GM12878 (cell line): Measurements from ENCODE around the gene RAG1. TPM values are rescaled to one million over a fixed set of nuclear protein-coding genes. Genes with fewer than 3 reads are reported as not detected.

Experiments used
- ATAC-seq: fragments of 200-7000 bp; cut with Tn5 transposase; 3 replicates; pipeline ENCODE4 v1.9.1; 2020; ENCODE audit warnings: mild to moderate bottlenecking, moderate library complexity
- BruUV-seq: library from RNA; stranded (reverse); fragments of 400-500 nt; replicated peaks from 2 replicates; lab custom pipeline; 2021; lab: Mats Ljungman, UMichigan
- CTCF ChIA-PET: fragments of 300-600 bp; sonication (Branson Sonifier 250); formaldehyde crosslinking; extraction: SDS; loops from one replicate; lab custom pipeline; 2021; ENCODE audit warnings: inconsistent platforms; lab: Yijun Ruan, JAX
- POLR2A ChIA-PET: fragments of 350-600 bp; formaldehyde crosslinking; extraction: SDS; loops from one replicate; lab custom pipeline; 2021; ENCODE audit warnings: inconsistent platforms; lab: Charles Lee
- RAD21 ChIA-PET: fragments of 300-600 bp; sonication (Branson Sonifier 250); formaldehyde crosslinking; loops from one replicate; lab custom pipeline; 2023; ENCODE audit warnings: antibody characterized with exemption; ENCODE audit not compliant: unreplicated experiment; lab: Charles Lee
- SMC1A ChIA-PET: fragments of 300-600 bp; sonication (Branson Sonifier 250); formaldehyde crosslinking; loops from one replicate; lab custom pipeline; 2023; ENCODE audit not compliant: unreplicated experiment, uncharacterized antibody; lab: Charles Lee
- DNase-seq: peaks from one replicate; pipeline ENCODE4 v3.0.0-alpha.2; 2011; ENCODE audit warnings: low read depth, low spot score
- FAIRE-seq: peaks from 3 replicates; lab custom pipeline; 2011; peaks lifted over from hg19 to GRCh38; lab: Jason Lieb, UNC
- H2AFZ ChIP-seq: 2 replicates; pipeline ENCODE4 v1.6.0; 2011; ENCODE audit warnings: low read depth, low read length, control low read depth; ENCODE audit not compliant: control insufficient read depth
- H3K27ac ChIP-seq: 2 replicates; pipeline ENCODE4 v1.5.1; 2011; ENCODE audit warnings: control low read depth; ENCODE audit not compliant: control insufficient read depth, insufficient read depth
- H3K27me3 ChIP-seq, 2 experiments: replicated peaks in 1 of 2; 2 replicates each; pipeline versions ENCODE4 v1.6.0 to v1.6.1; 2011; ENCODE audit warnings: low read length in 1 of 2; ENCODE audit not compliant: control insufficient read depth in 2 of 2, insufficient read depth in 2 of 2
- H3K36me3 ChIP-seq, 2 experiments: 2 replicates each; pipeline ENCODE4 v1.5.1; 2011; ENCODE audit warnings: low read length in 1 of 2; ENCODE audit not compliant: control insufficient read depth in 2 of 2, insufficient read depth in 2 of 2
- H3K4me1 ChIP-seq: 2 replicates; pipeline ENCODE4 v1.6.1; 2011; ENCODE audit warnings: mild to moderate bottlenecking, low read length, moderate library complexity, mixed read lengths; ENCODE audit not compliant: control insufficient read depth, insufficient read depth
- H3K4me2 ChIP-seq: 2 replicates; pipeline ENCODE4 v1.6.0; 2011; ENCODE audit warnings: control low read depth; ENCODE audit not compliant: control insufficient read depth, insufficient read depth
- H3K4me3 ChIP-seq: fragments of 200-600 bp; sonication (generic); 2 replicates; pipeline ENCODE4 v1.5.1; 2016
- H3K79me2 ChIP-seq: 2 replicates; pipeline ENCODE4 v1.6.0; 2011; ENCODE audit warnings: low read length; ENCODE audit not compliant: control insufficient read depth, insufficient read depth
- H3K9ac ChIP-seq: 2 replicates; pipeline ENCODE4 v1.8.0; 2011; ENCODE audit warnings: low read length, control low read depth, mixed read lengths; ENCODE audit not compliant: control insufficient read depth, insufficient read depth
- H3K9me3 ChIP-seq: replicated peaks from 3 replicates; pipeline ENCODE4 v1.5.1; 2011; ENCODE audit warnings: mild to moderate bottlenecking, low read length; ENCODE audit not compliant: control insufficient read depth, insufficient read depth
- H4K20me1 ChIP-seq: 2 replicates; pipeline ENCODE4 v1.6.0; 2011; ENCODE audit not compliant: control insufficient read depth, insufficient read depth
- EED ChIP-seq: sonication (generic); IDR thresholded peaks from 2 replicates; pipeline ENCODE4 v1.6.1; 2016; ENCODE audit warnings: antibody characterized with exemption, low read depth
- MTA2 ChIP-seq: fragments of 450-650 bp; IDR thresholded peaks from 2 replicates; pipeline ENCODE4 v1.6.1; 2016; ENCODE audit warnings: low read depth, mild to moderate bottlenecking, moderate library complexity
- MYB ChIP-seq: fragments of 150-350 bp; IDR thresholded peaks from 2 replicates; pipeline ENCODE4 v1.6.1; 2014; ENCODE audit warnings: mild to moderate bottlenecking, low read depth, low read length, borderline replicate concordance
- PAX8 ChIP-seq: fragments of 450-650 bp; IDR thresholded peaks from 2 replicates; pipeline ENCODE4 v1.6.1; 2017; ENCODE audit warnings: mild to moderate bottlenecking, moderate library complexity
- PML ChIP-seq: IDR thresholded peaks from 2 replicates; pipeline ENCODE4 v1.6.1; 2012; ENCODE audit warnings: low read length, inconsistent platforms
- SKIL ChIP-seq: fragments of 450-650 bp; IDR thresholded peaks from 2 replicates; pipeline ENCODE4 v1.6.1; 2017; ENCODE audit warnings: mild to moderate bottlenecking, low read depth, inconsistent platforms; ENCODE audit not compliant: poor library complexity, severe bottlenecking
- SP1 ChIP-seq: IDR thresholded peaks from one replicate; pipeline ENCODE4 v1.6.1; 2011; ENCODE audit warnings: low read depth, low read length
- SUZ12 ChIP-seq: fragments of 200-600 bp; sonication (generic); IDR thresholded peaks from one replicate; pipeline ENCODE4 v1.6.1; 2018; ENCODE audit warnings: antibody characterized with exemption, mild to moderate bottlenecking; ENCODE audit not compliant: unreplicated experiment
- ZNF24 ChIP-seq: fragments of 450-650 bp; IDR thresholded peaks from 2 replicates; pipeline ENCODE4 v1.6.1; 2017; ENCODE audit warnings: antibody characterized with exemption, mild to moderate bottlenecking
- WGBS: methylation state at CpG from one replicate; pipeline ENCODE4 v1.1.6; 2016; ENCODE audit warnings: low lambda C conversion rate; ENCODE audit not compliant: insufficient replicate concordance, insufficient coverage; ENCODE audit errors: missing lambda C conversion rate; 5-methylcytosine and 5-hydroxymethylcytosine counted together
- in situ Hi-C: fragments of 300-500 bp; cut with MboI; formaldehyde crosslinking; loops from 9 replicates; pipeline ENCODE4 v1.14.3; 2018; ENCODE audit warnings: mixed read lengths
- intact Hi-C: fragments of 100-400 bp; cut with micrococcal nuclease; formaldehyde crosslinking; loops from one replicate; pipeline ENCODE4 v1.14.2; 2022; ENCODE audit not compliant: unreplicated experiment
- polyA plus RNA-seq, 11 experiments: library from polyadenylated mRNA; depleted of rRNA in 4 of 11; unstranded in 6 of 11; stranded (reverse) in 5 of 11; fragments of >200 nt; fragmentation: Nextera tagmentation in 4 of 11; fragmentation: Illumina TruSeq in 1 of 11; extraction: Ambion mirVana in 4 of 11; extraction: Trizol in 1 of 11; gene quantifications; 1 replicate in 1 of 11; 2 replicates in 10 of 11; pipeline versions ENCODE4 v1.2.1 to v1.2.3, GENCODE V29; 2011 to 2016; ENCODE audit warnings: inconsistent platforms in 2 of 11, missing spikeins in 2 of 11, low read depth in 1 of 11
- total RNA-seq, 4 experiments: library from RNA; depleted of rRNA in 3 of 4; stranded (reverse); fragments of >200 nt in 3 of 4; fragmentation: Illumina TruSeq in 1 of 4; extraction: Trizol in 1 of 4; gene quantifications; 2 replicates each; pipeline versions ENCODE4 v1.2.1 to v1.2.3, GENCODE V29; 2013 to 2021
- TF ChIP-seq, protein P1 (sequence below): fragments of 150-350 bp; IDR thresholded peaks from 2 replicates; pipeline ENCODE4 v1.6.1; 2014; ENCODE audit warnings: mild to moderate bottlenecking, low read depth, low read length
- TF ChIP-seq, protein P2 (sequence below): IDR thresholded peaks from 2 replicates; pipeline ENCODE4 v1.6.1; 2011; ENCODE audit warnings: borderline replicate concordance, low read depth, mild to moderate bottlenecking, moderate library complexity, mixed read lengths, low read length; ENCODE audit not compliant: insufficient read depth; ENCODE audit errors: extremely low read length

Gene RAG1
- total and polyA plus RNA-seq, 10 of the 15 experiments (the other 5 are each of a cell fraction or from before 2014, with no cell fraction given), result 0.01 to 0.44 (median 0.05) TPM; not detected in 3

DNA sequence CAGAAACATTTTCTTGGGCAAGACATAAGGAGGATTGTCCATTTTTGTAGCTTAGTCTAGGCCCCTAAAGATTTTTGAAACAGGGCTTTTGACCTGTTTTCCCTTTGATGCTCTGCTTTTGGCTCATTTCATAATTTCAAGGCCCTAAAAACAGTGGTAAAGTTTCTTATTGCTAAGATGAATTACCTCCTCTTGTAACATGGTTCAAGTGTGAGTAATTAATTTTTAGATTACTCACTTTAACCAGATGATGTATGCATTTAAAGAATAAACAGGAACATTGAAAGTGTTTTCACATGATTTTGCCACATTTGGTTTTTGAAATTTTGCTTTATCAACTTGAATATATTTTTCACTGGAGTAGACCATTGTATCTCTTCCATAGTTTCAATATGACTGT is 29.1 kb downstream of the RAG1 start:
- DNase-seq, result no peak
- SMC1A ChIA-PET, result no interaction called here
- BruUV-seq, result no TSS peak
- TF ChIP-seq SP1, result no peak
- TF ChIP-seq, protein P1, sequence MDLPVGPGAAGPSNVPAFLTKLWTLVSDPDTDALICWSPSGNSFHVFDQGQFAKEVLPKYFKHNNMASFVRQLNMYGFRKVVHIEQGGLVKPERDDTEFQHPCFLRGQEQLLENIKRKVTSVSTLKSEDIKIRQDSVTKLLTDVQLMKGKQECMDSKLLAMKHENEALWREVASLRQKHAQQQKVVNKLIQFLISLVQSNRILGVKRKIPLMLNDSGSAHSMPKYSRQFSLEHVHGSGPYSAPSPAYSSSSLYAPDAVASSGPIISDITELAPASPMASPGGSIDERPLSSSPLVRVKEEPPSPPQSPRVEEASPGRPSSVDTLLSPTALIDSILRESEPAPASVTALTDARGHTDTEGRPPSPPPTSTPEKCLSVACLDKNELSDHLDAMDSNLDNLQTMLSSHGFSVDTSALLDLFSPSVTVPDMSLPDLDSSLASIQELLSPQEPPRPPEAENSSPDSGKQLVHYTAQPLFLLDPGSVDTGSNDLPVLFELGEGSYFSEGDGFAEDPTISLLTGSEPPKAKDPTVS, result no peak
- TF ChIP-seq, protein P2, sequence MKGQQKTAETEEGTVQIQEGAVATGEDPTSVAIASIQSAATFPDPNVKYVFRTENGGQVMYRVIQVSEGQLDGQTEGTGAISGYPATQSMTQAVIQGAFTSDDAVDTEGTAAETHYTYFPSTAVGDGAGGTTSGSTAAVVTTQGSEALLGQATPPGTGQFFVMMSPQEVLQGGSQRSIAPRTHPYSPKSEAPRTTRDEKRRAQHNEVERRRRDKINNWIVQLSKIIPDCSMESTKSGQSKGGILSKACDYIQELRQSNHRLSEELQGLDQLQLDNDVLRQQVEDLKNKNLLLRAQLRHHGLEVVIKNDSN, result no peak
- TF ChIP-seq MTA2, result no peak
- TF ChIP-seq, all 136 proteins: peak for 0
- intact Hi-C loops, result no loop called here
- no peak overlapping the region for H3K4me3 ChIP-seq
- no peak overlapping the region for H3K9ac ChIP-seq
- FAIRE-seq (no peak), ATAC-seq (no peak)
- ChIA-PET RAD21 (no interaction called here), CTCF (no interaction called here), POLR2A (no interaction called here)
- no peaks in the 10 kb centered on the region for H3K4me1 ChIP-seq
- no peak overlapping the region for H3K4me2 ChIP-seq
- H3K36me3 ChIP-seq, result no peaks in the 10 kb centered on the region
- H3K27ac ChIP-seq, result no peak overlapping the region
- no peaks in the 10 kb centered on the region for H3K9me3 ChIP-seq
- no peaks in the 10 kb centered on the region for H4K20me1 ChIP-seq
- no peaks in the 10 kb centered on the region for H3K79me2 ChIP-seq
- in situ Hi-C loops, result no loop called here
- H3K27me3 ChIP-seq, result peaks cover 4 to 9% of the 10 kb centered on the region in 2 experiments; a peak in 2 of 4 replicates
- H2AFZ ChIP-seq, result no peak overlapping the region

DNA sequence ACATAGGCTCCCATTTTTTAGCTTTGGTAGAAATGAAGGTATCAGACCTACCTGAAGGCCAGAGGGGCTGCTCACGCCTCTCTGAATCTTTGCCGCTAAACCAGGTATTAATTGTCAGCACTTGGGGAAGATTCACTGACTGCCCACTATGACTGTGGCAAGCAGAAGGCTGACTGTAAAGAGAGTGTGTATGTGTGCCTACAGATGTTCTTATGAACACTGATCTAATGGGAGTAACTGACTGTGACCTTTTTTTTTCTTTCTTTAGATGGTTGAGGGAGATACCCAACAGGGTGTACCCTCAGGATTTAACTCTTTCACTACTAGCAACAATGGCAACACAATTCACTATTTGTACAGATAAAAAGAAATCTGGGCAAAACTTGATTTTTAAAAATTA is 30.2 kb downstream of the RAG1 start, which contains the start of gene RAG2:
Gene RAG2, minus strand, starts transcription at position 186 of the 400 bp plus-strand sequence. CDS start 4,068 bp downstream, outside the sequence.
- ChIA-PET SMC1A (no interaction called here), CTCF (interaction anchor here (1.3 kb wide), 1 partner anchor 24 kb away, joined by 3 read pairs; no protein-coding TSS in a partner anchor), RAD21 (no interaction called here), POLR2A (no interaction called here)
- no peak within 1 kb of the TSS for H3K27ac ChIP-seq
- in situ Hi-C loops (no loop called here), intact Hi-C loops (no loop called here)
- H3K4me3 ChIP-seq, result no peak within 1 kb of the TSS
- BruUV-seq, result no TSS peak
- H2AFZ ChIP-seq, result no peak within 1 kb of the TSS
- no peak within 1 kb of the TSS for H3K9ac ChIP-seq
- no peaks in the 10 kb centered on the region for H3K4me1 ChIP-seq
- H4K20me1 ChIP-seq, result no peaks in the 10 kb centered on the region
- H3K9me3 ChIP-seq, result no peaks in the 10 kb centered on the region
- 15% methylated on average over 2 of the region's 2 CpGs for WGBS
- H3K27me3 ChIP-seq, result peaks cover 4 to 9% of the 10 kb centered on the region in 2 experiments; a peak in 2 of 4 replicates
- no peaks in the 10 kb centered on the region for H3K36me3 ChIP-seq
- H3K79me2 ChIP-seq, result no peaks in the 10 kb centered on the region
- ATAC-seq (no peak), FAIRE-seq (no peak), DNase-seq (no peak)
- no peak for TF ChIP-seq PML
- no peak for TF ChIP-seq ZNF24
- no peak for TF ChIP-seq SKIL
- TF ChIP-seq PAX8, result no peak
- TF ChIP-seq SUZ12, result no peak
- no peak for TF ChIP-seq EED
- TF ChIP-seq MYB, result no peak
- no peak within 1 kb of the TSS for H3K4me2 ChIP-seq
